HepG2 (cell line): Measurements from ENCODE around the gene RIPOR3. TPM values are rescaled to one million over a fixed set of nuclear protein-coding genes. Genes with fewer than 3 reads are reported as not detected.

Experiments
- ATAC-seq: fragments of 200-7000 bp; cut with Tn5 transposase; 3 replicates; pipeline ENCODE4 v1.9.1; 2020; ENCODE audit warnings: mild to moderate bottlenecking, moderate library complexity
- BruUV-seq: library from RNA; stranded (reverse); fragments of 400-500 nt; replicated peaks from 2 replicates; lab custom pipeline; 2021; lab: Mats Ljungman, UMichigan
- CTCF ChIA-PET: fragments of 300-600 bp; formaldehyde crosslinking; extraction: SDS; loops from one replicate; lab custom pipeline; 2021; ENCODE audit warnings: low total read pairs, inconsistent platforms, low intra/inter-chr PET ratio; lab: Yijun Ruan, JAX
- POLR2A ChIA-PET: fragments of 350-600 bp; sonication (Branson Sonifier 250); formaldehyde crosslinking; loops from one replicate; lab custom pipeline; 2020; ENCODE audit warnings: antibody characterized with exemption, inconsistent platforms; lab: Yijun Ruan, JAX
- DNase-seq: peaks from one replicate; pipeline ENCODE4 v3.0.0-alpha.2; 2015; ENCODE audit warnings: low spot score
- FAIRE-seq: peaks from 3 replicates; lab custom pipeline; 2011; peaks lifted over from hg19 to GRCh38; lab: Jason Lieb, UNC
- H2AFZ ChIP-seq: one replicate; pipeline ENCODE4 v1.6.1; 2011; ENCODE audit warnings: low read length, inconsistent platforms
- H3K27ac ChIP-seq: fragments of 300-600 bp; 3 replicates; pipeline ENCODE4 v1.8.0; 2011; ENCODE audit warnings: mixed run types, mild to moderate bottlenecking, mixed read lengths, low read length, inconsistent platforms; ENCODE audit not compliant: insufficient read depth; ENCODE audit errors: extremely low read length
- H3K27me3 ChIP-seq, 2 experiments: fragments of 200-600 bp in 1 of 2; 2 replicates in 1 of 2; 3 replicates in 1 of 2; pipeline versions ENCODE4 v1.6.0 to v1.8.0; 2011; ENCODE audit warnings: low read length in 2 of 2, mild to moderate bottlenecking in 2 of 2, moderate library complexity in 2 of 2, inconsistent platforms in 1 of 2; ENCODE audit not compliant: insufficient read depth in 2 of 2, control insufficient read depth in 1 of 2
- H3K36me3 ChIP-seq, 2 experiments: fragments of 200-600 bp in 1 of 2; replicated peaks in 1 of 2; 2 replicates in 1 of 2; 3 replicates in 1 of 2; pipeline versions ENCODE4 v1.5.1 to v1.8.0; 2011; ENCODE audit warnings: low read length in 2 of 2, inconsistent platforms in 1 of 2; ENCODE audit not compliant: insufficient read depth in 2 of 2, control insufficient read depth in 1 of 2
- H3K4me1 ChIP-seq: 2 replicates; pipeline ENCODE4 v1.5.1; 2012; ENCODE audit warnings: low read length, inconsistent platforms; ENCODE audit not compliant: insufficient read depth
- H3K4me2 ChIP-seq: 2 replicates; pipeline ENCODE4 v1.6.0; 2011; ENCODE audit warnings: low read depth, low read length, inconsistent platforms
- H3K4me3 ChIP-seq, 3 experiments: fragments of 200-600 bp in 1 of 3; sonication (generic), shearing (Covaris generic) in 1 of 3; replicated peaks in 1 of 3; 2 replicates each; pipeline ENCODE4 v1.5.1; 2011 to 2016; ENCODE audit warnings: low read length in 3 of 3, inconsistent platforms in 2 of 3, low read depth in 2 of 3, mild to moderate bottlenecking in 2 of 3, control low read depth in 1 of 3, mixed read lengths in 1 of 3; ENCODE audit not compliant: insufficient read depth in 1 of 3
- H3K79me2 ChIP-seq: one replicate; pipeline ENCODE4 v1.6.1; 2011; ENCODE audit warnings: low read length, inconsistent platforms; ENCODE audit not compliant: insufficient read depth
- H3K9ac ChIP-seq: 2 replicates; pipeline ENCODE4 v1.6.0; 2011; ENCODE audit warnings: mild to moderate bottlenecking, low read depth, low read length, inconsistent platforms; ENCODE audit not compliant: insufficient read depth
- H3K9me3 ChIP-seq: 2 replicates; pipeline ENCODE4 v1.5.1; 2012; ENCODE audit warnings: mild to moderate bottlenecking, low read length
- H4K20me1 ChIP-seq: 2 replicates; pipeline ENCODE4 v1.6.0; 2011; ENCODE audit warnings: inconsistent platforms, mild to moderate bottlenecking, low read length, moderate library complexity; ENCODE audit not compliant: insufficient read depth
- AGO2 ChIP-seq: fragments of 200-400 bp; formaldehyde crosslinking; optimal IDR thresholded peaks from 2 replicates; pipeline ENCODE3; 2017; ENCODE audit warnings: mild to moderate bottlenecking, low read depth, low read length, moderate library complexity
- KLF11 ChIP-seq: IDR thresholded peaks from 2 replicates; pipeline ENCODE4 v1.6.1; 2016; ENCODE audit warnings: missing compliant biosample characterization
- MEIS1 ChIP-seq: sonication (generic); formaldehyde crosslinking; IDR thresholded peaks from 2 replicates; pipeline ENCODE4 v1.9.0; 2021; ENCODE audit warnings: mild to moderate bottlenecking, missing genetic modification reagents, moderate library complexity, borderline replicate concordance
- NFIB ChIP-seq: sonication (generic); formaldehyde crosslinking; IDR thresholded peaks from 2 replicates; pipeline ENCODE4 v1.9.0; 2021; ENCODE audit warnings: missing genetic modification reagents, mild to moderate bottlenecking, borderline replicate concordance
- SNRNP70 ChIP-seq: fragments of 200-400 bp; formaldehyde crosslinking; IDR thresholded peaks from 2 replicates; pipeline ENCODE4 v1.6.1; 2017; ENCODE audit warnings: mild to moderate bottlenecking, low read depth, low read length, moderate library complexity
- SRY ChIP-seq: sonication (generic); formaldehyde crosslinking; IDR thresholded peaks from 2 replicates; pipeline ENCODE4 v1.8.0; 2022; ENCODE audit warnings: mild to moderate bottlenecking, missing genetic modification reagents
- ZBTB7B ChIP-seq: sonication (generic); formaldehyde crosslinking; IDR thresholded peaks from 2 replicates; pipeline ENCODE4 v1.4.0; 2020; ENCODE audit warnings: missing genetic modification reagents
- ZNF274 ChIP-seq: sonication (generic); formaldehyde crosslinking; IDR thresholded peaks from 2 replicates; pipeline ENCODE4 v1.5.1; 2020; ENCODE audit warnings: mild to moderate bottlenecking, missing genetic modification reagents
- ZNF329 ChIP-seq: sonication (generic); formaldehyde crosslinking; IDR thresholded peaks from 2 replicates; pipeline ENCODE4 v1.9.0; 2021; ENCODE audit warnings: low read depth, mild to moderate bottlenecking, missing genetic modification reagents
- ZNF430 ChIP-seq: sonication (generic); formaldehyde crosslinking; IDR thresholded peaks from 2 replicates; pipeline ENCODE4 v1.9.0; 2021; ENCODE audit warnings: mild to moderate bottlenecking, missing genetic modification reagents
- ZNF652 ChIP-seq: IDR thresholded peaks from 2 replicates; pipeline ENCODE4 v1.6.1; 2016; ENCODE audit warnings: low read depth, borderline replicate concordance
- WGBS: methylation state at CpG from one replicate; pipeline ENCODE4 v1.1.6; 2017; ENCODE audit warnings: low lambda C conversion rate; 5-methylcytosine and 5-hydroxymethylcytosine counted together
- in situ Hi-C: cut with HindIII; loops from 2 replicates; pipeline ENCODE4 v1.10.0; 2017; ENCODE audit warnings: low pct_unique_long_range_greater_than_20kb; ENCODE audit not compliant: extremely low pct_ligation_motif_present
- intact Hi-C: fragments of 100-400 bp; cut with micrococcal nuclease; formaldehyde crosslinking; loops from one replicate; pipeline ENCODE4 v1.10.0; 2022; ENCODE audit not compliant: unreplicated experiment
- polyA plus RNA-seq, 8 experiments: library from polyadenylated mRNA; depleted of rRNA in 3 of 8; stranded (reverse) in 7 of 8; unstranded in 1 of 8; fragments of >200 nt; fragmentation: Illumina TruSeq in 4 of 8; extraction: Trizol in 4 of 8; gene quantifications; 2 replicates each; pipeline versions ENCODE4 v1.2.1 to v1.2.3, GENCODE V29; 2011 to 2016; ENCODE audit warnings: low read depth in 4 of 8, missing spikeins in 1 of 8, mixed read lengths in 1 of 8; ENCODE audit not compliant: insufficient read depth in 1 of 8
- total RNA-seq, 5 experiments: library from RNA; depleted of rRNA; stranded (reverse); fragments of >200 nt; fragmentation: Illumina TruSeq; extraction: Trizol; gene quantifications; 2 replicates each; pipeline ENCODE4 v1.2.3, GENCODE V29; 2016; ENCODE audit warnings: low read depth in 1 of 5

The RIPOR3 gene
- total and polyA plus RNA-seq, 2 of the 13 experiments (the other 11 are each of a cell fraction or from before 2014, with no cell fraction given): 0.18 TPM; not detected in 1

DNA sequence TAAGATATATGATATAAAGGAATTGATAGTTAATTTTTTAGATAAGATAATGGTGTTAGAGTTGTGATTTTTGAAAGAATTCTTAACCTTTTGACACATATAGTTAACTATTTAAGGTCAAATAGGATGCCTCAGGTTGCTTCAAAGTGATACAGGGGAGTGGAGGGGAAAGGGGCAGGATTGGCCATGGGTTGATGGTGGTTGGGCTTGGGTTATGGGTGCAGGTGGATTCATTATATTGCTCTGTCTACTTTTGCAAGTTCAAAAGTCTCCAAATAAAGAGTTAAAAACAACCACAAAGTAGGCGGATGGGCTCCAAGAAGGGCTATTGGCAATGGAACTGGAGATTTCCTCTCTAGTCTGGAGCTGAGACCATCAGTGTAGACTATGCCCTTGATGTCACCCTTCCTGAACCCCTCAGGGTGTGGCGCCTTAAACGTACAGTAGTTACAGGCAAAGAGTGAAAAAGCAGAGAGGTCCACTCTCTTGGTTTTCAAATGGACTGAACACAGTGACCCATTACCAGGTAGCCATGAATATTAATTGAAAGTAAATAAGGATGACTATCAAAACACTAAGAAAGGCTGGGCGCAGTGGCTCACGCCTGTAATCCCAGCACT is 100.0 kb downstream of the RIPOR3 start:
- H3K4me2 ChIP-seq: no peak overlapping the region
- no peak overlapping the region for H3K27ac ChIP-seq
- FAIRE-seq (no peak), ATAC-seq (no peak), DNase-seq (no peak)
- H3K4me3 ChIP-seq: no peak overlapping the region
- no peaks in the 10 kb centered on the region for H3K79me2 ChIP-seq
- WGBS: 82% methylated on average over 5 of the region's 5 CpGs
- no peaks in the 10 kb centered on the region for H4K20me1 ChIP-seq
- CTCF ChIA-PET: interaction anchor here (0.6 kb wide), 1 partner anchor 56 kb away, joined by 3 read pairs; no protein-coding TSS in a partner anchor
- H3K36me3 ChIP-seq: no peaks in the 10 kb centered on the region; a peak in 2 of 5 replicates
- no peak overlapping the region for H2AFZ ChIP-seq
- peaks cover 3 to 20% of the 10 kb centered on the region in 2 experiments; a peak in 3 of 5 replicates for H3K27me3 ChIP-seq
- BruUV-seq: no TSS peak
- in situ Hi-C loops (no loop called here), intact Hi-C loops (no loop called here)
- no peaks in the 10 kb centered on the region for H3K9me3 ChIP-seq
- TF ChIP-seq ZNF430: no peak
- no peak for TF ChIP-seq KLF11 (CRISPR knock-in tag)
- no peak for TF ChIP-seq MEIS1 (CRISPR knock-in tag)
- TF ChIP-seq ZNF652: no peak
- TF ChIP-seq ZBTB7B (CRISPR knock-in tag): no peak
- no peak for TF ChIP-seq SNRNP70
- TF ChIP-seq ZNF329 (CRISPR knock-in tag): peak; percentile 93
- peaks cover 19% of the 10 kb centered on the region for H3K4me1 ChIP-seq
- no peak overlapping the region for H3K9ac ChIP-seq
- POLR2A ChIA-PET: interaction anchor here (0.8 kb wide), 1 partner anchor 90 kb away, joined by 3 read pairs; no protein-coding TSS in a partner anchor

DNA sequence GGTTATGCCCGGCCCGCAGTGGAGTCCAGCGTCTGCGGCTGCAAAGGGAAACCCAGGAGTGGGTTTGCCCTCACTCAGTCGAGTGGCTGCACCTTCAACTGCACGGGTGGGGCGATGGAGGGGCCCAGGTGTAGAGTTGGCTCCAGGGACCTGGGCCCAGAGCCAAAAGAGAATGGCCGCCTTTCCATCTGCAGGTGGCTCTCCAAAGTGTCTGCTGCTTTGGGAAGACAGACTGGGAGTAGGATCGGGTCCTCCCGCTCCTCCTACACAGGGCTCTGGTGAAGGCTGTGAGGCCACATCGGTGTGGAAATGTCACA is 101.0 kb downstream of the RIPOR3 start:
- ATAC-seq (no peak), FAIRE-seq (no peak), DNase-seq (no peak)
- TF ChIP-seq ZNF274 (no peak), SRY (CRISPR knock-in tag) (peak; percentile 40; the same call in 1 of the 2 replicates), NFIB (CRISPR knock-in tag) (0 out of 2 replicates have a peak, but pooled peaks have one; percentile 68), AGO2 (peak; percentile 73)
- CTCF ChIA-PET: no interaction called here
- no peaks in the 10 kb centered on the region for H3K79me2 ChIP-seq
- no peaks in the 10 kb centered on the region for H4K20me1 ChIP-seq
- peaks cover 3 to 7% of the 10 kb centered on the region in 2 experiments; a peak in 3 of 5 replicates for H3K36me3 ChIP-seq
- H3K4me2 ChIP-seq: no peak overlapping the region
- peaks cover 0 to 10% of the 10 kb centered on the region in 2 experiments; a peak in 3 of 5 replicates for H3K27me3 ChIP-seq
- peaks cover 8% of the 10 kb centered on the region; the same call in 1 of the 2 replicates for H3K4me1 ChIP-seq
- POLR2A ChIA-PET: no interaction called here
- WGBS: 94% methylated on average over 11 of the region's 11 CpGs
- H3K9ac ChIP-seq: no peak overlapping the region
- no peaks in the 10 kb centered on the region for H3K9me3 ChIP-seq
- no TSS peak for BruUV-seq
- H3K4me3 ChIP-seq: no peak overlapping the region
- no peak overlapping the region for H3K27ac ChIP-seq
- intact Hi-C loops: no loop called here
- in situ Hi-C loops: no loop called here
- H2AFZ ChIP-seq: no peak overlapping the region
